ENCODE measurements around the gene TMEM95.

DNA sequence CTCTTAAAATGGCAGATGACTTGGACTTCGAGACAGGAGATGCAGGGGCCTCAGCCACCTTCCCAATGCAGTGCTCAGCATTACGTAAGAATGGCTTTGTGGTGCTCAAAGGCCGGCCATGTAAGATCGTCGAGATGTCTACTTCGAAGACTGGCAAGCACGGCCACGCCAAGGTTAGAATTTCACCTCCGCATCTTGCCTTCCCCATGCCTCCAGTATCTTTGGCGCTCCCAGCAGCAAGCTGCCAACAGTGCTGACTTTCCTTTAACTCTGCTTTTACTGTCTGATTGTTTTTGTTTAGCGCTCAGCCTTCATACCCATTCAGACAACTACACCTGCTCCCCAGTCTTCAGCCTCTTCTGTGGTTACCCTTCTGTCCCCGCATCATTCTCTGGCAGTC is 45.3 kb upstream of the TMEM95 start:
- TF ChIP-seq, protein P1, sequence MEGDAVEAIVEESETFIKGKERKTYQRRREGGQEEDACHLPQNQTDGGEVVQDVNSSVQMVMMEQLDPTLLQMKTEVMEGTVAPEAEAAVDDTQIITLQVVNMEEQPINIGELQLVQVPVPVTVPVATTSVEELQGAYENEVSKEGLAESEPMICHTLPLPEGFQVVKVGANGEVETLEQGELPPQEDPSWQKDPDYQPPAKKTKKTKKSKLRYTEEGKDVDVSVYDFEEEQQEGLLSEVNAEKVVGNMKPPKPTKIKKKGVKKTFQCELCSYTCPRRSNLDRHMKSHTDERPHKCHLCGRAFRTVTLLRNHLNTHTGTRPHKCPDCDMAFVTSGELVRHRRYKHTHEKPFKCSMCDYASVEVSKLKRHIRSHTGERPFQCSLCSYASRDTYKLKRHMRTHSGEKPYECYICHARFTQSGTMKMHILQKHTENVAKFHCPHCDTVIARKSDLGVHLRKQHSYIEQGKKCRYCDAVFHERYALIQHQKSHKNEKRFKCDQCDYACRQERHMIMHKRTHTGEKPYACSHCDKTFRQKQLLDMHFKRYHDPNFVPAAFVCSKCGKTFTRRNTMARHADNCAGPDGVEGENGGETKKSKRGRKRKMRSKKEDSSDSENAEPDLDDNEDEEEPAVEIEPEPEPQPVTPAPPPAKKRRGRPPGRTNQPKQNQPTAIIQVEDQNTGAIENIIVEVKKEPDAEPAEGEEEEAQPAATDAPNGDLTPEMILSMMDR (IDR thresholded peaks at IDR 0.05 in 8 of 11, conservative IDR thresholded peaks at IDR 0.05 in 3 of 11) = no peak
- peak in 1 of 3 donors; percentile 8 for TF ChIP-seq POLR2AphosphoS5 (IDR thresholded peaks at IDR 0.05)
- TF ChIP-seq POLR2A (IDR thresholded peaks at IDR 0.05) = no peak

Data from spleen (tissue), 7 donors.